Activated naive CD4-positive, alpha-beta T cell treated with anti-CD3 and anti-CD28 coated beads, Interleukin-2, amount 50 U/mL, for 72 hours (primary cell): ENCODE data around the gene ATP8B4. TPM values are rescaled to one million over a fixed set of nuclear protein-coding genes. Genes with fewer than 3 reads are reported as not detected.
A peak's percentile ranks its signal among the peaks of the same experiment; 100 is the strongest.
"Not testable (repeated sequence)": the region's sequence is repeated elsewhere in the genome, so short reads cannot be mapped to it uniquely, and the experiment has no call there.

Experiments used
- ATAC-seq, 2 donors: fragments of 150-1000 bp; cut with Tn5 transposase; 2 replicates each; pipeline ENCODE4 v1.10.0; 2021; ENCODE audit warnings: mild to moderate bottlenecking in 2 of 2, moderate library complexity in 2 of 2
- DNase-seq, 2 donors: peaks; one replicate each; pipeline ENCODE4 v3.0.0; 2021 to 2022; ENCODE audit warnings: low spot score in 2 of 2
- H3K27ac Mint-ChIP-seq, 2 donors: one replicate each; pipeline ENCODE4 v1.8.0; 2022; ENCODE audit warnings: mild to moderate bottlenecking in 2 of 2, mixed read lengths in 2 of 2
- H3K36me3 Mint-ChIP-seq, 2 donors: one replicate each; pipeline ENCODE4 v1.8.0; 2022; ENCODE audit warnings: mixed read lengths in 2 of 2
- H3K9me3 Mint-ChIP-seq, 2 donors: one replicate each; pipeline ENCODE4 v1.8.0; 2022; ENCODE audit warnings: mixed read lengths in 2 of 2
- total RNA-seq, 2 donors: library from RNA; stranded (reverse); gene quantifications; one replicate each; pipeline ENCODE4 v1.2.3, GENCODE V29; 2022

Gene ATP8B4
- total RNA-seq, 2 donors from 2014 or later = 10.4 to 16.1 TPM

DNA sequence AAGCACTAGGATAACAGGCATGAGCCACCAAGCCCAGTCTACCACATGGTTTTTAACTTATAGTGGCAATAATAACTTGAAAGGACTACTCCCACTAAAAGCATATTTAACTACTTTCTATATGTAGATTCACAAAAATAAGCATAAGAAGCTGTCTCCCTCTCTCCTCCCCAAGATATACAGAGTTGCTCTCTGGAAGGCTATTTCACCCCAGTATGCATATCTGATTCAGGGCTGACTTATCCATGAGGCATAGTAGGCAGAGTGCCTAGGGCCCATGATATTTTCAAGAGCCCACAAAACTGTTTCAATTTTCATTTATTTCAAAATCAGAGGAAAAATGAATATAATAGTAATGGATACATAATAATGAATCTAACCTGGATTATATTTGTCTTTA is 20.5 kb downstream of the ATP8B4 start:
- Mint-ChIP-seq H3K27ac (no peak overlapping the region), H3K36me3 (peaks cover 5 to 19% of the 10 kb centered on the region in 2 donors), H3K9me3 (peaks cover 0 to 12% of the 10 kb centered on the region in 2 donors)
- no peak for DNase-seq
- no peak for ATAC-seq

- H3K36me3 Mint-ChIP-seq = peaks cover 5 to 6% of the 10 kb centered on the region in 2 donors
- H3K9me3 Mint-ChIP-seq = peaks cover 0 to 9% of the 10 kb centered on the region in 2 donors
- ATAC-seq = no peak
- DNase-seq = no peak
- no peak overlapping the region for H3K27ac Mint-ChIP-seq
Measured at GRCh38 chr15:50095938-50096821, 22.9 kb downstream of the ATP8B4 start.

DNA sequence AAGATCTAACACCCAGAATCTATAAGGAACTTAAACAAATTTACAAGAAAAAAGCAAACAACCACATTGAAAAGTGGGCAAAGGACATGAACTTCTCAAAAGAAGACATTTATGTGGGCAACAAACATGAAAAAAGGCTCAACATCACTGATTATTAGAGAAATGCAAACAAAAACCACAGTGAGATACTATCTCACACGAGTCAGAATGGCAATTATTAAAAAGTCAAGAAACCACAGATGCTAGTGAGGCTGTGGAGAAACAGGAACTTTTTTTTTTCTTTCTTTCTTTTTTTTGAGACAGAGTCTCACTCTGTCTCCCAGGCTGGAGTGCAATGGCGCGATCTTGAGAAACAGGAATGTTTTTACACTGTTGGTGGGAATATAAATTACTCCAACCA is 29.6 kb downstream of the ATP8B4 start:
- not testable (repeated sequence) for DNase-seq, ATAC-seq, H3K27ac Mint-ChIP-seq
- Mint-ChIP-seq H3K36me3 (peaks cover 5 to 13% of the 10 kb centered on the region in 2 donors), H3K9me3 (peaks cover 4 to 15% of the 10 kb centered on the region in 2 donors)

DNA sequence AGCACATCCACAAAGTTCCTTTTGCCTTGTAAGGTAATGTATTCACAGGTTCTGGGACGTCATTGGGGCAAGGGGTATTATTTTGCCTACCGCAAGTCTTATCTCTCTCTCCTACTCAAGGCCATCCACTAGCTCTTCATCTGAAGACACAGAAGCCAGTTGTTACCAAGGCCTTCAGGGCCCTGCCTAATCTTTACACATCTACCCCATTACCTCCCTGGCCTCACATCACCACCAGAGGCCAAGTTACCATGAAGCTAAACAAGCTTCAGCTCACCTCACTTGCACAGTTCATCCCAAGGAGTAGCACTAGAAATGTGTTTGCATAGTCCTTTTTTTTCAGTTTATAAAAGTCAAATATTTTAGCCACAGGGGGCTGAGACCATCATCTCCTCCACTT is 34.1 kb downstream of the ATP8B4 start:
- Mint-ChIP-seq H3K27ac (no peak overlapping the region), H3K36me3 (peaks cover 0 to 5% of the 10 kb centered on the region in 2 donors), H3K9me3 (peaks cover 3 to 4% of the 10 kb centered on the region in 2 donors)
- no peak for DNase-seq
- ATAC-seq = peak; percentile 29 to 71

- ATAC-seq (no peak), DNase-seq (no peak)
- H3K27ac Mint-ChIP-seq = no peak overlapping the region
- H3K9me3 Mint-ChIP-seq = no peaks in the 10 kb centered on the region
- H3K36me3 Mint-ChIP-seq = no peaks in the 10 kb centered on the region
Measured at GRCh38 chr15:50083424-50084025, 35.5 kb downstream of the ATP8B4 start.

- DNase-seq (no peak), ATAC-seq (no peak)
- no peaks in the 10 kb centered on the region for H3K9me3 Mint-ChIP-seq
Measured at GRCh38 chr15:50082066-50082465, 37.0 kb downstream of the ATP8B4 start.

GRCh38 chr15:50077651-50078050 is 41.4 kb downstream of the ATP8B4 start:
- no peak for DNase-seq
- no peak for ATAC-seq
- Mint-ChIP-seq H3K36me3 (no peaks in the 10 kb centered on the region), H3K27ac (no peak overlapping the region), H3K9me3 (no peaks in the 10 kb centered on the region)

More at GRCh38 chr15:50082066-50082465, 37.0 kb downstream of the ATP8B4 start:
- Mint-ChIP-seq H3K36me3 (no peaks in the 10 kb centered on the region), H3K27ac (no peak overlapping the region)

- ATAC-seq (no peak), DNase-seq (no peak)
- H3K27ac Mint-ChIP-seq = no peak overlapping the region
- H3K36me3 Mint-ChIP-seq = no peaks in the 10 kb centered on the region
- H3K9me3 Mint-ChIP-seq = no peaks in the 10 kb centered on the region
Measured at GRCh38 chr15:50077176-50077575, 41.9 kb downstream of the ATP8B4 start.

DNA sequence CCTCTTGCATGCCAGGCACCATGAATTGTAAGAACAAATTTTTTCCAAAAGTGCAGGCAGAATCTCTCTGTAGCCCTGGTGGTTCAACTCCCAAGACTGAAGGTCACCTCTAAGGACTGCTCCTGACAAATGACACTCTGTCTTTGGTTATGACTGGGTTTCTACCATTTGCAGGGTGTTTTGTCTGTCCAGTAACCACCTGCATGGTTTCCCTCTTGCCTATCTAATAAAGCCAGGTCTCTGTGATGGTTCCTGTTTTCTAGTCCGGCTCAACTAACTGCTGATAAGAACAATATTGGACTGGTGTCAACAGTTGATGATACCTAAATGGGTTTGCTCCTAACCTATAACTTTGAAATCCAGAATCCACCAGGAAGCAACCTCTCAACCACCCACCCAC is 43.7 kb downstream of the ATP8B4 start:
- ATAC-seq (no peak), DNase-seq (no peak)
- H3K36me3 Mint-ChIP-seq = no peaks in the 10 kb centered on the region
- H3K9me3 Mint-ChIP-seq = no peaks in the 10 kb centered on the region
- H3K27ac Mint-ChIP-seq = no peak overlapping the region

DNA sequence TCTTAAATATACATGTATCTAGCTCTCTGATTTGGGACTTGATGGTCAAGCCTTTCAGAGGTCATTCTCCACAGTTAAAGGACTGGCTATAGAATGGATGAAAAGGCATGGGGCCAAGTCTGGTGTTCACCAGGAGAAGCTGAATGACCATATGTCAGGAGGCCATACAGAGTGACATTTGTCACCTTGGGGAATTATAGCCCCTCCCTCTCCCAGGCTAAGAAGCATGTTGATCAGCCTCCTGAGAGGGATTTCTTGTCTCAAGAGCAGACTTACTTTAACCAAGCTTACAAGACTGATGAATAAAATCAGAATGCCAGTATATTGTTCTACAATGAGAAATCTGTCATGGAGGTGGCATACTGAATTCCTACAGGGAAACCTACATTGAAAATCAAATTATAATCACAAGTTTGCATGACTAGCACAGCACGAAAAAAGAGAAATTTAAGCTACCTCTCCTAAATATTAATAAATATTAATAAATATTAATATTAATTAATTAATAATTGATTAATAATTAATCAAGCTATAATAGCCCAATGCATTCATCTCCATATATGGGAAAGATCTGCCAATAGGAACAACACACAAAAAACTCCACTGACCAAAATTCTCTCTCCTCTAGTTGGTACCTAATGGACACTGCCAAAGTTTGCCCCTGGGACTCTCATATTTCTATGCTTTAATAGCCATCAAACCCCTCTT is 47.3 kb downstream of the ATP8B4 start:
- H3K9me3 Mint-ChIP-seq = no peaks in the 10 kb centered on the region
- no peak for ATAC-seq
- H3K27ac Mint-ChIP-seq = no peak overlapping the region
- H3K36me3 Mint-ChIP-seq = peaks cover 0 to 9% of the 10 kb centered on the region in 2 donors
- DNase-seq = no peak

GRCh38 chr15:50068016-50068415 is 51.0 kb downstream of the ATP8B4 start:
- no peak for ATAC-seq
- H3K9me3 Mint-ChIP-seq = no peaks in the 10 kb centered on the region
- peaks cover 0 to 16% of the 10 kb centered on the region in 2 donors for H3K36me3 Mint-ChIP-seq
- DNase-seq = no peak
- H3K27ac Mint-ChIP-seq = no peak overlapping the region

GRCh38 chr15:50067254-50067653 is 51.8 kb downstream of the ATP8B4 start:
- H3K9me3 Mint-ChIP-seq = no peaks in the 10 kb centered on the region
- ATAC-seq (no peak), DNase-seq (no peak)
- H3K36me3 Mint-ChIP-seq = peaks cover 0 to 16% of the 10 kb centered on the region in 2 donors
- H3K27ac Mint-ChIP-seq = peak overlapping the region in 1 of 2 donors; percentile 52

DNA sequence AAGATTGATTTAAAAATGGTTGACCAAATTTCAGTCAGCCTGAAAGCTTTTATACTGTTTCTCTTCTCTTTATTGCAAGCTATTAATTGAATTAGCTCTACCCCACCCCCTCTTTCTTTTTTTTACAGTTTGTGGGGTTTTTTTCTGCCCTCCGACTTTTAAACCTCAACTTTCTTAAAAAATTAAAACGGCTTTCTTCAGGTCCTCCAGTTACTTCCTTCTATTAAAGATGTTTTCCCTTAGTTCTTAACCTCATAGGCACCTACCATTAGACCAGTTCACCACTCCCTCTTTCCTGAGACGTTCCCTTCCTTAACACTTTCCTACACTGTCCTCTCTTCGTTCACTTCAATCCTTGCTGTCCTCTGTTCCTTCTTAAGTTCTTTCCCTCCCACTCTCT is 52.4 kb downstream of the ATP8B4 start:
- Mint-ChIP-seq H3K36me3 (peaks cover 0 to 16% of the 10 kb centered on the region in 2 donors), H3K27ac (peak overlapping the region; percentile 31 to 52)

GRCh38 chr15:50066202-50066601 is 52.8 kb downstream of the ATP8B4 start:
- no peaks in the 10 kb centered on the region for H3K9me3 Mint-ChIP-seq
- H3K27ac Mint-ChIP-seq = peak overlapping the region; percentile 20 to 52
- ATAC-seq (peak; percentile 95 to 99), DNase-seq (peak in 1 of 2 donors; percentile 31)
- peaks cover 0 to 16% of the 10 kb centered on the region in 2 donors for H3K36me3 Mint-ChIP-seq

More for the DNA sequence above, 52.4 kb downstream of the ATP8B4 start:
- ATAC-seq = no peak
- H3K9me3 Mint-ChIP-seq = no peaks in the 10 kb centered on the region
- no peak for DNase-seq

- Mint-ChIP-seq H3K9me3 (no peaks in the 10 kb centered on the region), H3K27ac (peak overlapping the region in 1 of 2 donors; percentile 39), H3K36me3 (peaks cover 0 to 16% of the 10 kb centered on the region in 2 donors)
- no peak for ATAC-seq
- DNase-seq = no peak
Measured at GRCh38 chr15:50065279-50065678, 53.8 kb downstream of the ATP8B4 start.

- DNase-seq (no peak), ATAC-seq (peak in 1 of 2 donors; percentile 23)
- Mint-ChIP-seq H3K36me3 (peaks cover 0 to 16% of the 10 kb centered on the region in 2 donors), H3K9me3 (no peaks in the 10 kb centered on the region), H3K27ac (peak overlapping the region in 1 of 2 donors; percentile 1)
Measured at GRCh38 chr15:50064673-50065072, 54.4 kb downstream of the ATP8B4 start.

DNA sequence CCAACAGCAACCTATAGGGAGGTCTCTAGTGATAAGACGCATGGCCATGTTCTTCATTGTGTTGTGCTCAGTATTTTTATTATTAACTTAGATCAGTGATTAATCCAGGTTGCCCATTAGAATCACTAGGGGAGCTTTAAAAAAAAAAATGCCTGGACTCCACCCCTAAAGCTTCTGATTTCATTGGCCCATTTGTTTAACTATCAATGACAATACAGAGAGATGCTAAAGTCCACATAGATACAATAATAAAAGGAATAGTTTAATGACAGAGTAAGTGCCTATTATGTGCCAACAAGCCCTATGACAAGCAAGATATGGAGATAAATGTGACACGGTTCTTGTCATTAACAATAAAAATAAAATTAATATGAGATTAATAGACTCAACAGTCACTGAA is 55.8 kb downstream of the ATP8B4 start:
- no peaks in the 10 kb centered on the region for H3K9me3 Mint-ChIP-seq
- H3K36me3 Mint-ChIP-seq = peaks cover 0 to 16% of the 10 kb centered on the region in 2 donors
- no peak overlapping the region for H3K27ac Mint-ChIP-seq
- DNase-seq (no peak), ATAC-seq (no peak)
